Lower leg skin (tissue), 3 donors: ENCODE results near the gene SPG11.

Experiments
- POLR2A ChIP-seq, 2 donors: fragments of 450-650 bp; IDR thresholded peaks; one replicate each; pipeline ENCODE4 v1.6.1; 2016 to 2017; ENCODE audit warnings: antibody characterized with exemption in 2 of 2, mild to moderate bottlenecking in 1 of 2, moderate library complexity in 1 of 2
- TF ChIP-seq, protein P1 (sequence below), 3 donors: fragments of 450-650 bp; IDR thresholded peaks; one replicate each; pipeline ENCODE4 v1.5.1; 2016; ENCODE audit warnings: antibody characterized with exemption in 3 of 3, mild to moderate bottlenecking in 3 of 3, moderate library complexity in 2 of 3

DNA sequence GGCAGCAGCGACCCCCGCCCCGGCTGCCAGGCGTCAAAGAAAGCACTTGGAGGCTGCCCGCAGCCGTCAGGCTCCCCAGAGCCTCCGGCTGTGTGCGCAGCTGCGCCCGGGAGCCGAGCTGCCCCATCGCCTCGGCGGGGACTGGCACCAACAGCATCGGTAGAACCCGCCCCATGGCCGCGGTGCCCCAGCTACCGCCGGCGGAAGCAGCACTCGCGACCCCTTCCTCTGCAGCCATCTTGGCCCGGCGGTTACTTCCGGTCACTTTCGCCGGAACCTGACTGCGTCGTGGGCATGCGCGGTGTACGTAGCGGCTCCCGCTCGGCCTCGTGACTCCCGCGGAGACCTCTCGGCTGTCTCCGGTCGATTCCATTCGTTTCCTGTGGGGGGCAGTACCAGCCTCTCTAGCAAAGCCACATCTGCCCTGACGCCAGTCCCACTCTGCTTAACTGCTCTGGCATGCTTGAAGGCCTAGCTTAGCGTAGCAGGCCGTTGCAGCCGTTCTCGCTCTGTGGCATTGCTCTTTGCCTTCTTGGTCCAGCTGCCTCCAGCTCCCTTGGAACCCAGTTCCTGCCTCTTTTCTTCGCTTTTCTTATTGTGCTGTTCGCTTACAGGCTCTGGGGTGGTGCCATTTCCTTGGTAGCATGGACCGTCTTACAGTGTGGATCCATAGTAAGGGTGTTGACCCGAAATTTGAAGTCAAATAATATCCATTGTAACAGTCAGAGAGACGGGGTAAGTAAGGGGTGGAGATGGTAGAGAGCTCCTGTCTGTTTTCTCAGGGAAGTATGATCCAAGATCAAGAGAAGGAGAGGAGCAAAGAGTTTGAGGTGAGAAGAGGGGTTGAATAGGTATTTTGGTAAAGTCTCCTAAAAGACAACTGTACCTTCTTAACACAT lies at the start of gene SPG11:
- TF ChIP-seq, protein P1, sequence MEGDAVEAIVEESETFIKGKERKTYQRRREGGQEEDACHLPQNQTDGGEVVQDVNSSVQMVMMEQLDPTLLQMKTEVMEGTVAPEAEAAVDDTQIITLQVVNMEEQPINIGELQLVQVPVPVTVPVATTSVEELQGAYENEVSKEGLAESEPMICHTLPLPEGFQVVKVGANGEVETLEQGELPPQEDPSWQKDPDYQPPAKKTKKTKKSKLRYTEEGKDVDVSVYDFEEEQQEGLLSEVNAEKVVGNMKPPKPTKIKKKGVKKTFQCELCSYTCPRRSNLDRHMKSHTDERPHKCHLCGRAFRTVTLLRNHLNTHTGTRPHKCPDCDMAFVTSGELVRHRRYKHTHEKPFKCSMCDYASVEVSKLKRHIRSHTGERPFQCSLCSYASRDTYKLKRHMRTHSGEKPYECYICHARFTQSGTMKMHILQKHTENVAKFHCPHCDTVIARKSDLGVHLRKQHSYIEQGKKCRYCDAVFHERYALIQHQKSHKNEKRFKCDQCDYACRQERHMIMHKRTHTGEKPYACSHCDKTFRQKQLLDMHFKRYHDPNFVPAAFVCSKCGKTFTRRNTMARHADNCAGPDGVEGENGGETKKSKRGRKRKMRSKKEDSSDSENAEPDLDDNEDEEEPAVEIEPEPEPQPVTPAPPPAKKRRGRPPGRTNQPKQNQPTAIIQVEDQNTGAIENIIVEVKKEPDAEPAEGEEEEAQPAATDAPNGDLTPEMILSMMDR (IDR thresholded peaks at IDR 0.05), result peak in 1 of 3 donors; percentile 86
- TF ChIP-seq POLR2A (IDR thresholded peaks at IDR 0.05), result peak in 1 of 2 donors; percentile 85
